NB4 (cell line): ENCODE data around the gene CCL4L2.

Source experiments
- MYC ChIP-seq: IDR thresholded peaks from 2 replicates; pipeline ENCODE4 v1.6.1; 2011; ENCODE audit warnings: low read depth, low read length
- POLR2A ChIP-seq: IDR thresholded peaks from 2 replicates; pipeline ENCODE4 v1.6.1; 2011; ENCODE audit warnings: mild to moderate bottlenecking; ENCODE audit not compliant: insufficient read length; ENCODE audit errors: extremely low read depth
- TF ChIP-seq, protein P1 (sequence below): IDR thresholded peaks from one replicate; pipeline ENCODE4 v1.5.1; 2012; ENCODE audit warnings: low read depth, low read length
- TF ChIP-seq, protein P2 (sequence below): IDR thresholded peaks from 2 replicates; pipeline ENCODE4 v1.6.1; 2011; ENCODE audit warnings: low read depth, low read length

DNA sequence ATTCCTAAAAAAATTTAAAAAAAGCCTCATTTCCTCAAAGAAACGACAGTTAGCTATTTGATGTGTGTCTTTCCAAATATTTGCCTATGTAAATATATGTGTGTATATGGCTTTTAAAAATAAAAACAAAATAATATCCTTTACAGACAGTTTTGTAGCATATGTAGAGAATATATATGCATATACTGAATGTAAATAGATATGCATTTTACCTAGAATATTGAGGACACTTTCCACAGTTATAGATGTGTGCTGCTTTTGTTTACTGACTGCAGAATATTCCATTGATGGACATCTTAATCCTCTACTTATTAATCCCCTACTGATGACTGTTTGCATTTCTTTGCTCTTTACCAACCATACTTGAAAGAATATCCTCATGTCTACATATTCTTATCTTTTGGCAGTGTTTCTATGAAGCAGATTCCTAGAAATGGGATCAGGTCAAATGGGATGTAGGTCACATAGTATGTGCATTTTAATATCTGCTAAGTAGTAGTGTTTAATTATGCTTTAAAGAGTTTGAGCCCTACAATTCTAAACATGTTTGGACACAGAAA lies 17.6 kb upstream of the CCL4L2 start:
- TF ChIP-seq POLR2A (no peak), MYC (no peak)
- TF ChIP-seq, protein P1, sequence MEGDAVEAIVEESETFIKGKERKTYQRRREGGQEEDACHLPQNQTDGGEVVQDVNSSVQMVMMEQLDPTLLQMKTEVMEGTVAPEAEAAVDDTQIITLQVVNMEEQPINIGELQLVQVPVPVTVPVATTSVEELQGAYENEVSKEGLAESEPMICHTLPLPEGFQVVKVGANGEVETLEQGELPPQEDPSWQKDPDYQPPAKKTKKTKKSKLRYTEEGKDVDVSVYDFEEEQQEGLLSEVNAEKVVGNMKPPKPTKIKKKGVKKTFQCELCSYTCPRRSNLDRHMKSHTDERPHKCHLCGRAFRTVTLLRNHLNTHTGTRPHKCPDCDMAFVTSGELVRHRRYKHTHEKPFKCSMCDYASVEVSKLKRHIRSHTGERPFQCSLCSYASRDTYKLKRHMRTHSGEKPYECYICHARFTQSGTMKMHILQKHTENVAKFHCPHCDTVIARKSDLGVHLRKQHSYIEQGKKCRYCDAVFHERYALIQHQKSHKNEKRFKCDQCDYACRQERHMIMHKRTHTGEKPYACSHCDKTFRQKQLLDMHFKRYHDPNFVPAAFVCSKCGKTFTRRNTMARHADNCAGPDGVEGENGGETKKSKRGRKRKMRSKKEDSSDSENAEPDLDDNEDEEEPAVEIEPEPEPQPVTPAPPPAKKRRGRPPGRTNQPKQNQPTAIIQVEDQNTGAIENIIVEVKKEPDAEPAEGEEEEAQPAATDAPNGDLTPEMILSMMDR: no peak
- TF ChIP-seq, protein P2, sequence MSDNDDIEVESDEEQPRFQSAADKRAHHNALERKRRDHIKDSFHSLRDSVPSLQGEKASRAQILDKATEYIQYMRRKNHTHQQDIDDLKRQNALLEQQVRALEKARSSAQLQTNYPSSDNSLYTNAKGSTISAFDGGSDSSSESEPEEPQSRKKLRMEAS: no peak
